Gastrocnemius medialis (tissue), 4 donors: ENCODE results near the gene SCAI.

Source experiments
- CTCF ChIP-seq, 5 experiments: fragments of 450-650 bp in 3 of 5; fragments of 200-600 bp in 2 of 5; sonication (generic) in 2 of 5; IDR thresholded peaks in 4 of 5; conservative IDR thresholded peaks in 1 of 5; 1 replicate in 4 of 5; 2 replicates in 1 of 5; pipeline ENCODE4 v1.5.1; 2016 to 2019; ENCODE audit warnings: antibody characterized with exemption in 5 of 5, mild to moderate bottlenecking in 3 of 5, moderate library complexity in 3 of 5
- POLR2A ChIP-seq, 2 donors: fragments of 450-650 bp; IDR thresholded peaks; one replicate each; pipeline ENCODE4 v1.6.1; 2017; ENCODE audit warnings: antibody characterized with exemption in 2 of 2, mild to moderate bottlenecking in 2 of 2, moderate library complexity in 2 of 2

- TF ChIP-seq POLR2A (IDR thresholded peaks at IDR 0.05) (no peak), CTCF (IDR thresholded peaks at IDR 0.05 in 4 of 5, conservative IDR thresholded peaks at IDR 0.05 in 1 of 5) (no peak)
Measured at GRCh38 chr9:125049212-125050049, 93.9 kb downstream of the SCAI start.
